ENCODE data around the gene P3H3. TPM values are rescaled to one million over a fixed set of nuclear protein-coding genes. Genes with fewer than 3 reads are reported as not detected.

P3H3 gene
- total and polyA plus RNA-seq, 2 experiments from 2014 or later, result 16.4 to 38.2 TPM

- Mint-ChIP-seq H3K27me3 (ENCODE audit: insufficient read depth, low read depth, poor library complexity) (peaks cover 35% of the 10 kb centered on the region), H3K27ac (no peak overlapping the region), H3K4me3 (no peak overlapping the region; the same call in 2 of the 3 replicates), H3K9me3 (no peaks in the 10 kb centered on the region), H3K4me1 (peaks cover 65% of the 10 kb centered on the region), H3K36me3 (ENCODE audit: low read depth) (peaks cover 7% of the 10 kb centered on the region; the same call in 2 of the 3 replicates)
- no peaks in the 10 kb centered on the region for H3K36me3 ChIP-seq (ENCODE audit: insufficient read depth)
- H3K27ac ChIP-seq (ENCODE audit: low read depth), result no peak overlapping the region
- ATAC-seq, result no peak
- no peak for DNase-seq (ENCODE audit: low spot score)
- H3K4me3 ChIP-seq, result no peak overlapping the region
- no peaks in the 10 kb centered on the region for H3K79me2 ChIP-seq (replicated peaks; ENCODE audit: insufficient read depth)
- H3F3A ChIP-seq (replicated peaks; ENCODE audit: low read depth), result peaks cover 21% of the 10 kb centered on the region
- H3K4me2 ChIP-seq, result no peak overlapping the region
- H3K4me1 ChIP-seq (ENCODE audit: insufficient read depth), result peaks cover 49% of the 10 kb centered on the region
- no peak for TF ChIP-seq POLR2AphosphoS5 (IDR thresholded peaks at IDR 0.05; ENCODE audit: low read depth)
- TF ChIP-seq CREB1 (CRISPR knock-in tag; IDR thresholded peaks at IDR 0.05; ENCODE audit: low read depth), result no peak
- no peak for TF ChIP-seq EZH2phosphoT487 (IDR thresholded peaks at IDR 0.05; ENCODE audit: unreplicated experiment)
- TF ChIP-seq JUNB (IDR thresholded peaks at IDR 0.05; ENCODE audit: unreplicated experiment), result no peak
- TF ChIP-seq REST (IDR thresholded peaks at IDR 0.05; ENCODE audit: unreplicated experiment), result no peak
- TF ChIP-seq ZNF114 (CRISPR knock-in tag; IDR thresholded peaks at IDR 0.05), result no peak
- TF ChIP-seq ZNF462 (CRISPR knock-in tag; IDR thresholded peaks at IDR 0.05), result no peak
- TF ChIP-seq ETS1 (IDR thresholded peaks at IDR 0.05), result no peak
- no peak; a peak in 1 of 4 replicates for TF ChIP-seq CTCF (conservative IDR thresholded peaks at IDR 0.05; ENCODE audit: low read depth in 2 of 2)
- peaks cover 57% of the 10 kb centered on the region for H3K27me3 ChIP-seq (ENCODE audit: insufficient read depth)
- no peak overlapping the region for H2AFZ ChIP-seq
- no peaks in the 10 kb centered on the region for H4K20me1 ChIP-seq (replicated peaks; ENCODE audit: insufficient read depth)
- H3K9me2 ChIP-seq (ENCODE audit: insufficient read depth), result no peaks in the 10 kb centered on the region
These were observed 4.0 kb upstream of the P3H3 start for GRCh38 chr12:6824085-6824775.
